ENCODE results near the gene AKT2. TPM values are rescaled to one million over a fixed set of nuclear protein-coding genes. Genes with fewer than 3 reads are reported as not detected.

Gene AKT2
- total and polyA plus RNA-seq, 2 donors from 2014 or later = 75.0 to 154 TPM

- DNase-seq = no peak
- intact Hi-C loops (cut with DNase I) = no loop called here
- FAIRE-seq = no peak
These were observed 44.8 kb downstream of the AKT2 start for GRCh38 chr19:40240332-40240731.

GRCh38 chr19:40239415-40240226, 45.5 kb downstream of the AKT2 start:
- no peak for TF ChIP-seq CTCF (IDR thresholded peaks at IDR 0.05; ENCODE audit: borderline replicate concordance, extremely low read depth, insufficient read depth)
- DNase-seq = no peak
- Histone ChIP-seq H3K9ac (ENCODE audit: low read length in 3 of 3) (no peak overlapping the region), H3K36me3 (ENCODE audit: control insufficient read depth in 2 of 3, insufficient read depth in 3 of 3, low read length in 3 of 3) (peaks cover 4 to 52% (median 30%) of the 10 kb centered on the region in 3 donors), H3K4me1 (ENCODE audit: control insufficient read depth in 2 of 3, insufficient read depth in 2 of 3, low read depth in 1 of 3, low read length in 3 of 3) (peaks cover 0 to 9% (median 4%) of the 10 kb centered on the region in 3 donors), H3K4me3 (ENCODE audit: low read length in 3 of 3) (no peak overlapping the region), H3K9me3 (ENCODE audit: control insufficient read depth in 2 of 3, insufficient read depth in 1 of 3, low read length in 3 of 3) (no peaks in the 10 kb centered on the region), H3K27me3 (ENCODE audit: control insufficient read depth, insufficient read depth, low read length) (no peaks in the 10 kb centered on the region), H3K27ac (ENCODE audit: low read depth in 2 of 2, low read length in 2 of 2) (no peak overlapping the region)
- FAIRE-seq = no peak
- intact Hi-C loops (cut with DNase I) = no loop called here

More at GRCh38 chr19:40240332-40240731, 44.8 kb downstream of the AKT2 start:
- Histone ChIP-seq H3K27ac (ENCODE audit: low read depth in 2 of 2, low read length in 2 of 2) (no peak overlapping the region), H3K4me1 (ENCODE audit: control insufficient read depth in 2 of 3, insufficient read depth in 2 of 3, low read depth in 1 of 3, low read length in 3 of 3) (peaks cover 0 to 10% (median 6%) of the 10 kb centered on the region in 3 donors), H3K27me3 (ENCODE audit: control insufficient read depth, insufficient read depth, low read length) (no peaks in the 10 kb centered on the region), H3K9me3 (ENCODE audit: control insufficient read depth in 2 of 3, insufficient read depth in 1 of 3, low read length in 3 of 3) (no peaks in the 10 kb centered on the region), H3K36me3 (ENCODE audit: control insufficient read depth in 2 of 3, insufficient read depth in 3 of 3, low read length in 3 of 3) (peaks cover 4 to 49% (median 30%) of the 10 kb centered on the region in 3 donors), H3K4me3 (ENCODE audit: low read length in 3 of 3) (no peak overlapping the region), H3K9ac (ENCODE audit: low read length in 3 of 3) (no peak overlapping the region)
- TF ChIP-seq CTCF (IDR thresholded peaks at IDR 0.05; ENCODE audit: borderline replicate concordance, extremely low read depth, insufficient read depth) = no peak

GRCh38 chr19:40238775-40239174, 46.4 kb downstream of the AKT2 start:
- intact Hi-C loops (cut with DNase I) = no loop called here
- H3K36me3 ChIP-seq (ENCODE audit: control insufficient read depth in 2 of 3, insufficient read depth in 3 of 3, low read length in 3 of 3) = peaks cover 4 to 52% (median 30%) of the 10 kb centered on the region in 3 donors
- no peak overlapping the region for H3K4me3 ChIP-seq (ENCODE audit: low read length in 3 of 3)
- H3K27me3 ChIP-seq (ENCODE audit: control insufficient read depth, insufficient read depth, low read length) = no peaks in the 10 kb centered on the region
- DNase-seq = peak in 1 of 5 donors; percentile 49
- H3K27ac ChIP-seq (ENCODE audit: low read depth in 2 of 2, low read length in 2 of 2) = no peak overlapping the region
- TF ChIP-seq CTCF (IDR thresholded peaks at IDR 0.05; ENCODE audit: borderline replicate concordance, extremely low read depth, insufficient read depth) = no peak
- no peaks in the 10 kb centered on the region for H3K9me3 ChIP-seq (ENCODE audit: control insufficient read depth in 2 of 3, insufficient read depth in 1 of 3, low read length in 3 of 3)
- no peak for FAIRE-seq
- H3K4me1 ChIP-seq (ENCODE audit: control insufficient read depth in 2 of 3, insufficient read depth in 2 of 3, low read depth in 1 of 3, low read length in 3 of 3) = peaks cover 0 to 9% (median 4%) of the 10 kb centered on the region in 3 donors
- H3K9ac ChIP-seq (ENCODE audit: low read length in 3 of 3) = no peak overlapping the region
